GM12878 (cell line): ENCODE results near the gene AIF1L. TPM values are rescaled to one million over a fixed set of nuclear protein-coding genes. Genes with fewer than 3 reads are reported as not detected.

ENCODE experiments used
- ATAC-seq: fragments of 200-7000 bp; cut with Tn5 transposase; 3 replicates; pipeline ENCODE4 v1.9.1; 2020; ENCODE audit warnings: mild to moderate bottlenecking, moderate library complexity
- BruUV-seq: library from RNA; stranded (reverse); fragments of 400-500 nt; replicated peaks from 2 replicates; lab custom pipeline; 2021; lab: Mats Ljungman, UMichigan
- CTCF ChIA-PET: fragments of 300-600 bp; sonication (Branson Sonifier 250); formaldehyde crosslinking; extraction: SDS; loops from one replicate; lab custom pipeline; 2021; ENCODE audit warnings: inconsistent platforms; lab: Yijun Ruan, JAX
- POLR2A ChIA-PET: fragments of 350-600 bp; formaldehyde crosslinking; extraction: SDS; loops from one replicate; lab custom pipeline; 2021; ENCODE audit warnings: inconsistent platforms; lab: Charles Lee
- RAD21 ChIA-PET: fragments of 300-600 bp; sonication (Branson Sonifier 250); formaldehyde crosslinking; loops from one replicate; lab custom pipeline; 2023; ENCODE audit warnings: antibody characterized with exemption; ENCODE audit not compliant: unreplicated experiment; lab: Charles Lee
- SMC1A ChIA-PET: fragments of 300-600 bp; sonication (Branson Sonifier 250); formaldehyde crosslinking; loops from one replicate; lab custom pipeline; 2023; ENCODE audit not compliant: unreplicated experiment, uncharacterized antibody; lab: Charles Lee
- DNase-seq: peaks from one replicate; pipeline ENCODE4 v3.0.0-alpha.2; 2011; ENCODE audit warnings: low read depth, low spot score
- FAIRE-seq: peaks from 3 replicates; lab custom pipeline; 2011; peaks lifted over from hg19 to GRCh38; lab: Jason Lieb, UNC
- H2AFZ ChIP-seq: 2 replicates; pipeline ENCODE4 v1.6.0; 2011; ENCODE audit warnings: low read depth, low read length, control low read depth; ENCODE audit not compliant: control insufficient read depth
- H3K27ac ChIP-seq: 2 replicates; pipeline ENCODE4 v1.5.1; 2011; ENCODE audit warnings: control low read depth; ENCODE audit not compliant: control insufficient read depth, insufficient read depth
- H3K27me3 ChIP-seq, 2 experiments: replicated peaks in 1 of 2; 2 replicates each; pipeline versions ENCODE4 v1.6.0 to v1.6.1; 2011; ENCODE audit warnings: low read length in 1 of 2; ENCODE audit not compliant: control insufficient read depth in 2 of 2, insufficient read depth in 2 of 2
- H3K36me3 ChIP-seq, 2 experiments: 2 replicates each; pipeline ENCODE4 v1.5.1; 2011; ENCODE audit warnings: low read length in 1 of 2; ENCODE audit not compliant: control insufficient read depth in 2 of 2, insufficient read depth in 2 of 2
- H3K4me1 ChIP-seq: 2 replicates; pipeline ENCODE4 v1.6.1; 2011; ENCODE audit warnings: mild to moderate bottlenecking, low read length, moderate library complexity, mixed read lengths; ENCODE audit not compliant: control insufficient read depth, insufficient read depth
- H3K4me2 ChIP-seq: 2 replicates; pipeline ENCODE4 v1.6.0; 2011; ENCODE audit warnings: control low read depth; ENCODE audit not compliant: control insufficient read depth, insufficient read depth
- H3K4me3 ChIP-seq: fragments of 200-600 bp; sonication (generic); 2 replicates; pipeline ENCODE4 v1.5.1; 2016
- H3K79me2 ChIP-seq: 2 replicates; pipeline ENCODE4 v1.6.0; 2011; ENCODE audit warnings: low read length; ENCODE audit not compliant: control insufficient read depth, insufficient read depth
- H3K9ac ChIP-seq: 2 replicates; pipeline ENCODE4 v1.8.0; 2011; ENCODE audit warnings: low read length, control low read depth, mixed read lengths; ENCODE audit not compliant: control insufficient read depth, insufficient read depth
- H3K9me3 ChIP-seq: replicated peaks from 3 replicates; pipeline ENCODE4 v1.5.1; 2011; ENCODE audit warnings: mild to moderate bottlenecking, low read length; ENCODE audit not compliant: control insufficient read depth, insufficient read depth
- H4K20me1 ChIP-seq: 2 replicates; pipeline ENCODE4 v1.6.0; 2011; ENCODE audit not compliant: control insufficient read depth, insufficient read depth
- EGR1 ChIP-seq, 2 experiments: IDR thresholded peaks; 1 replicate in 1 of 2; 2 replicates in 1 of 2; pipeline ENCODE4 v1.6.1; 2011 to 2012; ENCODE audit warnings: low read depth in 2 of 2, low read length in 2 of 2, borderline replicate concordance in 1 of 2, mild to moderate bottlenecking in 1 of 2, moderate library complexity in 1 of 2
- IKZF2 ChIP-seq, 2 experiments: fragments of 450-650 bp; IDR thresholded peaks; 2 replicates each; pipeline ENCODE4 v1.6.1; 2017; ENCODE audit warnings: mild to moderate bottlenecking in 2 of 2, moderate library complexity in 2 of 2
- KDM1A ChIP-seq: fragments of 200-600 bp; sonication (generic); IDR thresholded peaks from 2 replicates; pipeline ENCODE4 v1.6.1; 2016; ENCODE audit warnings: borderline replicate concordance
- LARP7 ChIP-seq: fragments of 450-650 bp; IDR thresholded peaks from 2 replicates; pipeline ENCODE4 v1.6.1; 2017; ENCODE audit warnings: mild to moderate bottlenecking
- MTA2 ChIP-seq: fragments of 450-650 bp; IDR thresholded peaks from 2 replicates; pipeline ENCODE4 v1.6.1; 2016; ENCODE audit warnings: low read depth, mild to moderate bottlenecking, moderate library complexity
- NRF1 ChIP-seq: conservative IDR thresholded peaks from 2 replicates; pipeline ENCODE4 v1.6.1; 2011; ENCODE audit warnings: mild to moderate bottlenecking, low read depth, low read length, improper control_type of control experiment
- PAX5 ChIP-seq: IDR thresholded peaks from 2 replicates; pipeline ENCODE4 v1.6.1; 2011; ENCODE audit warnings: low read depth, low read length, borderline replicate concordance
- RCOR1 ChIP-seq: conservative IDR thresholded peaks from 2 replicates; pipeline ENCODE4 v1.6.1; 2012; ENCODE audit warnings: low read depth, low read length, improper control_type of control experiment
- SIN3A ChIP-seq: IDR thresholded peaks from 2 replicates; pipeline ENCODE4 v1.6.1; 2012; ENCODE audit warnings: low read depth, low read length, improper control_type of control experiment
- SIX5 ChIP-seq: IDR thresholded peaks from 2 replicates; pipeline ENCODE4 v1.6.1; 2011; ENCODE audit warnings: mild to moderate bottlenecking, low read depth, low read length, moderate library complexity; ENCODE audit not compliant: severe bottlenecking
- TAF1 ChIP-seq: IDR thresholded peaks from 2 replicates; pipeline ENCODE4 v1.6.1; 2011; ENCODE audit warnings: mild to moderate bottlenecking, low read depth, low read length, borderline replicate concordance
- WGBS: methylation state at CpG from one replicate; pipeline ENCODE4 v1.1.6; 2016; ENCODE audit warnings: low lambda C conversion rate; ENCODE audit not compliant: insufficient replicate concordance, insufficient coverage; ENCODE audit errors: missing lambda C conversion rate; 5-methylcytosine and 5-hydroxymethylcytosine counted together
- in situ Hi-C: fragments of 300-500 bp; cut with MboI; formaldehyde crosslinking; loops from 9 replicates; pipeline ENCODE4 v1.14.3; 2018; ENCODE audit warnings: mixed read lengths
- intact Hi-C: fragments of 100-400 bp; cut with micrococcal nuclease; formaldehyde crosslinking; loops from one replicate; pipeline ENCODE4 v1.14.2; 2022; ENCODE audit not compliant: unreplicated experiment
- polyA plus RNA-seq, 11 experiments: library from polyadenylated mRNA; depleted of rRNA in 4 of 11; unstranded in 6 of 11; stranded (reverse) in 5 of 11; fragments of >200 nt; fragmentation: Nextera tagmentation in 4 of 11; fragmentation: Illumina TruSeq in 1 of 11; extraction: Ambion mirVana in 4 of 11; extraction: Trizol in 1 of 11; gene quantifications; 1 replicate in 1 of 11; 2 replicates in 10 of 11; pipeline versions ENCODE4 v1.2.1 to v1.2.3, GENCODE V29; 2011 to 2016; ENCODE audit warnings: inconsistent platforms in 2 of 11, missing spikeins in 2 of 11, low read depth in 1 of 11
- total RNA-seq, 4 experiments: library from RNA; depleted of rRNA in 3 of 4; stranded (reverse); fragments of >200 nt in 3 of 4; fragmentation: Illumina TruSeq in 1 of 4; extraction: Trizol in 1 of 4; gene quantifications; 2 replicates each; pipeline versions ENCODE4 v1.2.1 to v1.2.3, GENCODE V29; 2013 to 2021
- TF ChIP-seq, protein P1 (sequence below): IDR thresholded peaks from 2 replicates; pipeline ENCODE4 v1.6.1; 2011; ENCODE audit warnings: borderline replicate concordance, low read depth, mild to moderate bottlenecking, moderate library complexity, low read length; ENCODE audit not compliant: insufficient read depth, poor library complexity, severe bottlenecking
- TF ChIP-seq, protein P2 (sequence below): IDR thresholded peaks from 2 replicates; pipeline ENCODE4 v1.6.1; 2011; ENCODE audit warnings: borderline replicate concordance, low read depth, mild to moderate bottlenecking, moderate library complexity, mixed read lengths, low read length; ENCODE audit not compliant: insufficient read depth; ENCODE audit errors: extremely low read length
- TF ChIP-seq, protein P3 (sequence below): fragments of 450-650 bp; IDR thresholded peaks from 2 replicates; pipeline ENCODE4 v1.6.1; 2017; ENCODE audit warnings: low read depth, mild to moderate bottlenecking, moderate library complexity
- TF ChIP-seq, protein P4 (sequence below): fragments of 450-650 bp; IDR thresholded peaks from 2 replicates; pipeline ENCODE4 v1.6.1; 2014; ENCODE audit warnings: mild to moderate bottlenecking

AIF1L gene
- total and polyA plus RNA-seq, 10 of the 15 experiments (the other 5 are each of a cell fraction or from before 2014, with no cell fraction given) = 0.07 to 0.15 (median 0.08) TPM; not detected in 7

DNA sequence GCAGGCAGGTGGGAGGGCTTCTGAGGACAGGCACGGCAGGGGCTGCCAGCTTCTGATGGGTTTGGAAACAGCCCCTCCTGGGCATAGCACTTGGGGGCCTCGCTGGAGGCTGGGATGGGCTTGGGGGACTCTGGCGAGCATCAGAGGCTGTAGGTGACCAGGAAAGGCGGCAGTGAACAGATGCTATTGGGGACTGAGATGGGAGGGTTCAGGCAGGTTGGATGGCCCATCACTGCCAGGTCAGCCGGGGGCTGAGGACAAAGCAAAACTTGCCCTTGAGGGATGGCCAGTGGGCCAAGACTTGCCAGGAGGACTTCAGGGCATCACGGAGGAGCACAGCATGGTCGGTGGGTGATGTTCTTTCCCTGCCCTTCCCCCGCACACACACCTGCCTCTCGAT is 6.7 kb downstream of the AIF1L start (continued):
- TF ChIP-seq, protein P1, sequence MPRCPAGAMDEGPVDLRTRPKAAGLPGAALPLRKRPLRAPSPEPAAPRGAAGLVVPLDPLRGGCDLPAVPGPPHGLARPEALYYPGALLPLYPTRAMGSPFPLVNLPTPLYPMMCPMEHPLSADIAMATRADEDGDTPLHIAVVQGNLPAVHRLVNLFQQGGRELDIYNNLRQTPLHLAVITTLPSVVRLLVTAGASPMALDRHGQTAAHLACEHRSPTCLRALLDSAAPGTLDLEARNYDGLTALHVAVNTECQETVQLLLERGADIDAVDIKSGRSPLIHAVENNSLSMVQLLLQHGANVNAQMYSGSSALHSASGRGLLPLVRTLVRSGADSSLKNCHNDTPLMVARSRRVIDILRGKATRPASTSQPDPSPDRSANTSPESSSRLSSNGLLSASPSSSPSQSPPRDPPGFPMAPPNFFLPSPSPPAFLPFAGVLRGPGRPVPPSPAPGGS = no peak
- TF ChIP-seq MTA2 (no peak), SIN3A (no peak)
- TF ChIP-seq, protein P2, sequence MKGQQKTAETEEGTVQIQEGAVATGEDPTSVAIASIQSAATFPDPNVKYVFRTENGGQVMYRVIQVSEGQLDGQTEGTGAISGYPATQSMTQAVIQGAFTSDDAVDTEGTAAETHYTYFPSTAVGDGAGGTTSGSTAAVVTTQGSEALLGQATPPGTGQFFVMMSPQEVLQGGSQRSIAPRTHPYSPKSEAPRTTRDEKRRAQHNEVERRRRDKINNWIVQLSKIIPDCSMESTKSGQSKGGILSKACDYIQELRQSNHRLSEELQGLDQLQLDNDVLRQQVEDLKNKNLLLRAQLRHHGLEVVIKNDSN = no peak
- TF ChIP-seq, protein P3, sequence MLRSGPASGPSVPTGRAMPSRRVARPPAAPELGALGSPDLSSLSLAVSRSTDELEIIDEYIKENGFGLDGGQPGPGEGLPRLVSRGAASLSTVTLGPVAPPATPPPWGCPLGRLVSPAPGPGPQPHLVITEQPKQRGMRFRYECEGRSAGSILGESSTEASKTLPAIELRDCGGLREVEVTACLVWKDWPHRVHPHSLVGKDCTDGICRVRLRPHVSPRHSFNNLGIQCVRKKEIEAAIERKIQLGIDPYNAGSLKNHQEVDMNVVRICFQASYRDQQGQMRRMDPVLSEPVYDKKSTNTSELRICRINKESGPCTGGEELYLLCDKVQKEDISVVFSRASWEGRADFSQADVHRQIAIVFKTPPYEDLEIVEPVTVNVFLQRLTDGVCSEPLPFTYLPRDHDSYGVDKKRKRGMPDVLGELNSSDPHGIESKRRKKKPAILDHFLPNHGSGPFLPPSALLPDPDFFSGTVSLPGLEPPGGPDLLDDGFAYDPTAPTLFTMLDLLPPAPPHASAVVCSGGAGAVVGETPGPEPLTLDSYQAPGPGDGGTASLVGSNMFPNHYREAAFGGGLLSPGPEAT = no peak

DNA sequence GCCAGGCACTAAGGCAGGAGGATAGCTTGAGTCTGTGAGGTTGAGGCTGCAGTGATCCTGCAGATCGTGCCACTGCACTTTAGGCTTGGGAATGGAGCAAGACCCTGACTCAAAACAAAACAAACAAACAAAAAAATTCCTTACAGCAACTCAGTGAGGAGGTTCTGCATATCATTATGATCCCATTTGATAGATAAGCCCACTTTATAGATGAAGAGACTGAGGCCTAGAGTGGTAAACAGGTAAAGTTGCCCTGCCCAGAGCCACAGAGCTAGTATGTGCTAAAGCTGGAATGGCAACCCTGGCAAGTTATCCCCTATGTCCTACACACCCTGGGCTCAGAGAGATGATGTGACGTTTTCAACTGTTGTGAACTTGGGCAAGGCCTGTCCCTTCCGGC is 7.2 kb downstream of the AIF1L start:
- FAIRE-seq = no peak
- SMC1A ChIA-PET = no interaction called here
- no peaks in the 10 kb centered on the region; the same call in 1 of the 2 replicates for H3K4me1 ChIP-seq

More for the DNA sequence above, 7.2 kb downstream of the AIF1L start:
- Histone ChIP-seq H3K9ac (no peak overlapping the region), H3K4me2 (no peak overlapping the region), H3K4me3 (no peak overlapping the region), H3K79me2 (no peaks in the 10 kb centered on the region), H3K36me3 (no peaks in the 10 kb centered on the region), H3K27ac (no peak overlapping the region)
- BruUV-seq = no TSS peak
- no peak for ATAC-seq
- CTCF ChIA-PET = interaction anchor here (0.5 kb wide), 1 partner anchor 887 kb away, joined by 3 read pairs; no protein-coding TSS in a partner anchor
- TF ChIP-seq LARP7 = no peak
- no peak for TF ChIP-seq KDM1A
- no peak for TF ChIP-seq RCOR1
- TF ChIP-seq NRF1 = no peak
- no peak for TF ChIP-seq TAF1
- no peak for TF ChIP-seq IKZF2 (IDR thresholded peaks at IDR 0.05)
- TF ChIP-seq EGR1 (IDR thresholded peaks at IDR 0.05; ENCODE audit: borderline replicate concordance in 1 of 2, low read depth in 2 of 2, low read length in 2 of 2) = no peak
- no peak for TF ChIP-seq PAX5
- TF ChIP-seq, protein P4, sequence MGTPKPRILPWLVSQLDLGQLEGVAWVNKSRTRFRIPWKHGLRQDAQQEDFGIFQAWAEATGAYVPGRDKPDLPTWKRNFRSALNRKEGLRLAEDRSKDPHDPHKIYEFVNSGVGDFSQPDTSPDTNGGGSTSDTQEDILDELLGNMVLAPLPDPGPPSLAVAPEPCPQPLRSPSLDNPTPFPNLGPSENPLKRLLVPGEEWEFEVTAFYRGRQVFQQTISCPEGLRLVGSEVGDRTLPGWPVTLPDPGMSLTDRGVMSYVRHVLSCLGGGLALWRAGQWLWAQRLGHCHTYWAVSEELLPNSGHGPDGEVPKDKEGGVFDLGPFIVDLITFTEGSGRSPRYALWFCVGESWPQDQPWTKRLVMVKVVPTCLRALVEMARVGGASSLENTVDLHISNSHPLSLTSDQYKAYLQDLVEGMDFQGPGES = no peak
- no peak for TF ChIP-seq SIX5
- TF ChIP-seq, all 136 proteins: peak for 0
- WGBS = 35% methylated on average over 3 of the region's 3 CpGs
- no peaks in the 10 kb centered on the region for H3K9me3 ChIP-seq
- H2AFZ ChIP-seq = no peak overlapping the region
- intact Hi-C loops (no loop called here), in situ Hi-C loops (no loop called here)
- RAD21 ChIA-PET = no interaction called here
- no peaks in the 10 kb centered on the region for H4K20me1 ChIP-seq
- 0 out of 4 replicates have a peak, but pooled peaks cover 0 to 2% of the 10 kb centered on the region in 2 experiments for H3K27me3 ChIP-seq
- no peak for DNase-seq
- POLR2A ChIA-PET = no interaction called here
